ENCODE results near the gene ADGRE1.

DNA sequence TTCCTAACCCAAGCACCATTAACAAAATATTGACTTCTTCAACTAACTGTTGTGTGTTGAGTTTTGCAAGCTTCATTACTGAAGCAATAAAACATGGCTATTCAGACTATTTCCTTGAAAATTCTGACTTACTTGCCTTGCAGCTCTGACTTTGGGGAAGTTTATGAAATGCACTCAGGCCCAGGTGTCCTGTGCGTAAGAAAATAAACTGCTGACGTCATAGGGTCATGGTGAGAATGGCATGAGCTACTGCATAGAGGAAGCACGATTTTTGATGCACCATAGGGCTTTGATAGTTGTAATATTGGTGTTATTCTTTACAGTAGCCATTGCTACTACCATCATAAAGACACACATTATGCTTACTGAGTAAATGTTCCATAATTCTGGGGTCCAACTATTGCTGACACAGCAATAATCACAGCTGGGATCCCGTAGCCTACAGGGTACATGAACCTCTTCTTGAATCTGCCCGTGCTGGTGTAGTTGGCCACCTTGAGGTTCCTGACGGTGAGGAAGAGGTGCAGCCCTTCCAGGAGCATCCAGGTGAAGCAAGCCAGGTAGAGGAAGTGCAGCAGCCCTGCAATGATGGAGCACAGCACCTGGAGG lies 76.0 kb downstream of the ADGRE1 start:
- TF ChIP-seq, protein P1, sequence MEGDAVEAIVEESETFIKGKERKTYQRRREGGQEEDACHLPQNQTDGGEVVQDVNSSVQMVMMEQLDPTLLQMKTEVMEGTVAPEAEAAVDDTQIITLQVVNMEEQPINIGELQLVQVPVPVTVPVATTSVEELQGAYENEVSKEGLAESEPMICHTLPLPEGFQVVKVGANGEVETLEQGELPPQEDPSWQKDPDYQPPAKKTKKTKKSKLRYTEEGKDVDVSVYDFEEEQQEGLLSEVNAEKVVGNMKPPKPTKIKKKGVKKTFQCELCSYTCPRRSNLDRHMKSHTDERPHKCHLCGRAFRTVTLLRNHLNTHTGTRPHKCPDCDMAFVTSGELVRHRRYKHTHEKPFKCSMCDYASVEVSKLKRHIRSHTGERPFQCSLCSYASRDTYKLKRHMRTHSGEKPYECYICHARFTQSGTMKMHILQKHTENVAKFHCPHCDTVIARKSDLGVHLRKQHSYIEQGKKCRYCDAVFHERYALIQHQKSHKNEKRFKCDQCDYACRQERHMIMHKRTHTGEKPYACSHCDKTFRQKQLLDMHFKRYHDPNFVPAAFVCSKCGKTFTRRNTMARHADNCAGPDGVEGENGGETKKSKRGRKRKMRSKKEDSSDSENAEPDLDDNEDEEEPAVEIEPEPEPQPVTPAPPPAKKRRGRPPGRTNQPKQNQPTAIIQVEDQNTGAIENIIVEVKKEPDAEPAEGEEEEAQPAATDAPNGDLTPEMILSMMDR (IDR thresholded peaks at IDR 0.05) = no peak
- TF ChIP-seq POLR2A (IDR thresholded peaks at IDR 0.05) = no peak
